ENCODE results near the gene KRTAP12-1. TPM values are rescaled to one million over a fixed set of nuclear protein-coding genes. Genes with fewer than 3 reads are reported as not detected.

Gene KRTAP12-1
- total RNA-seq, 1 experiment from 2014 or later: 0.63 TPM

- TF ChIP-seq TEAD4 (CRISPR knock-in tag; IDR thresholded peaks at IDR 0.05) (no peak), GABPB1 (CRISPR knock-in tag; IDR thresholded peaks at IDR 0.05) (0 out of 2 replicates have a peak, but pooled peaks have one; percentile 34)
- Mint-ChIP-seq H3K9me3 (no peaks in the 10 kb centered on the region), H3K4me1 (peaks cover 91% of the 10 kb centered on the region)
These were observed 18.4 kb upstream of the KRTAP12-1 start for GRCh38 chr21:44700101-44701022.

GRCh38 chr21:44699502-44700001 is 17.6 kb upstream of the KRTAP12-1 start:
- Mint-ChIP-seq H3K36me3 (no peaks in the 10 kb centered on the region), H3K27me3 (ENCODE audit: low read depth) (peaks cover 6% of the 10 kb centered on the region), H3K4me3 (no peak overlapping the region), H3K27ac (peak overlapping the region; percentile 85), H3K9me3 (no peaks in the 10 kb centered on the region), H3K4me1 (peaks cover 90% of the 10 kb centered on the region)
- DNase-seq (ENCODE audit: low spot score) (no peak), ATAC-seq (no peak)
- ChIA-PET POLR2A (no interaction called here), CTCF (interaction anchor here (0.7 to 1.5 kb wide), 6 partner anchors 11 to 195 kb away, joined by 3 to 9 read pairs (median 6); partner anchors contain the start of gene UBE2G2)
- no peak for TF ChIP-seq ZNF138 (CRISPR knock-in tag; conservative IDR thresholded peaks at IDR 0.05)
- TF ChIP-seq FOXJ3 (CRISPR knock-in tag; IDR thresholded peaks at IDR 0.05; ENCODE audit: borderline replicate concordance): no peak
- TF ChIP-seq, protein P1, sequence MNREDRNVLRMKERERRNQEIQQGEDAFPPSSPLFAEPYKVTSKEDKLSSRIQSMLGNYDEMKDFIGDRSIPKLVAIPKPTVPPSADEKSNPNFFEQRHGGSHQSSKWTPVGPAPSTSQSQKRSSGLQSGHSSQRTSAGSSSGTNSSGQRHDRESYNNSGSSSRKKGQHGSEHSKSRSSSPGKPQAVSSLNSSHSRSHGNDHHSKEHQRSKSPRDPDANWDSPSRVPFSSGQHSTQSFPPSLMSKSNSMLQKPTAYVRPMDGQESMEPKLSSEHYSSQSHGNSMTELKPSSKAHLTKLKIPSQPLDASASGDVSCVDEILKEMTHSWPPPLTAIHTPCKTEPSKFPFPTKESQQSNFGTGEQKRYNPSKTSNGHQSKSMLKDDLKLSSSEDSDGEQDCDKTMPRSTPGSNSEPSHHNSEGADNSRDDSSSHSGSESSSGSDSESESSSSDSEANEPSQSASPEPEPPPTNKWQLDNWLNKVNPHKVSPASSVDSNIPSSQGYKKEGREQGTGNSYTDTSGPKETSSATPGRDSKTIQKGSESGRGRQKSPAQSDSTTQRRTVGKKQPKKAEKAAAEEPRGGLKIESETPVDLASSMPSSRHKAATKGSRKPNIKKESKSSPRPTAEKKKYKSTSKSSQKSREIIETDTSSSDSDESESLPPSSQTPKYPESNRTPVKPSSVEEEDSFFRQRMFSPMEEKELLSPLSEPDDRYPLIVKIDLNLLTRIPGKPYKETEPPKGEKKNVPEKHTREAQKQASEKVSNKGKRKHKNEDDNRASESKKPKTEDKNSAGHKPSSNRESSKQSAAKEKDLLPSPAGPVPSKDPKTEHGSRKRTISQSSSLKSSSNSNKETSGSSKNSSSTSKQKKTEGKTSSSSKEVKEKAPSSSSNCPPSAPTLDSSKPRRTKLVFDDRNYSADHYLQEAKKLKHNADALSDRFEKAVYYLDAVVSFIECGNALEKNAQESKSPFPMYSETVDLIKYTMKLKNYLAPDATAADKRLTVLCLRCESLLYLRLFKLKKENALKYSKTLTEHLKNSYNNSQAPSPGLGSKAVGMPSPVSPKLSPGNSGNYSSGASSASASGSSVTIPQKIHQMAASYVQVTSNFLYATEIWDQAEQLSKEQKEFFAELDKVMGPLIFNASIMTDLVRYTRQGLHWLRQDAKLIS (CRISPR knock-in tag; IDR thresholded peaks at IDR 0.05; ENCODE audit: borderline replicate concordance): no peak
- TF ChIP-seq SMAD3 (CRISPR knock-in tag; IDR thresholded peaks at IDR 0.05; ENCODE audit: borderline replicate concordance): no peak
- no peak for TF ChIP-seq ZNF396 (CRISPR knock-in tag; IDR thresholded peaks at IDR 0.05; ENCODE audit: borderline replicate concordance)
- TF ChIP-seq TEAD1 (CRISPR knock-in tag; IDR thresholded peaks at IDR 0.05): no peak
- no peak for TF ChIP-seq GTF2I (CRISPR knock-in tag; conservative IDR thresholded peaks at IDR 0.05)
- TF ChIP-seq, protein P2, sequence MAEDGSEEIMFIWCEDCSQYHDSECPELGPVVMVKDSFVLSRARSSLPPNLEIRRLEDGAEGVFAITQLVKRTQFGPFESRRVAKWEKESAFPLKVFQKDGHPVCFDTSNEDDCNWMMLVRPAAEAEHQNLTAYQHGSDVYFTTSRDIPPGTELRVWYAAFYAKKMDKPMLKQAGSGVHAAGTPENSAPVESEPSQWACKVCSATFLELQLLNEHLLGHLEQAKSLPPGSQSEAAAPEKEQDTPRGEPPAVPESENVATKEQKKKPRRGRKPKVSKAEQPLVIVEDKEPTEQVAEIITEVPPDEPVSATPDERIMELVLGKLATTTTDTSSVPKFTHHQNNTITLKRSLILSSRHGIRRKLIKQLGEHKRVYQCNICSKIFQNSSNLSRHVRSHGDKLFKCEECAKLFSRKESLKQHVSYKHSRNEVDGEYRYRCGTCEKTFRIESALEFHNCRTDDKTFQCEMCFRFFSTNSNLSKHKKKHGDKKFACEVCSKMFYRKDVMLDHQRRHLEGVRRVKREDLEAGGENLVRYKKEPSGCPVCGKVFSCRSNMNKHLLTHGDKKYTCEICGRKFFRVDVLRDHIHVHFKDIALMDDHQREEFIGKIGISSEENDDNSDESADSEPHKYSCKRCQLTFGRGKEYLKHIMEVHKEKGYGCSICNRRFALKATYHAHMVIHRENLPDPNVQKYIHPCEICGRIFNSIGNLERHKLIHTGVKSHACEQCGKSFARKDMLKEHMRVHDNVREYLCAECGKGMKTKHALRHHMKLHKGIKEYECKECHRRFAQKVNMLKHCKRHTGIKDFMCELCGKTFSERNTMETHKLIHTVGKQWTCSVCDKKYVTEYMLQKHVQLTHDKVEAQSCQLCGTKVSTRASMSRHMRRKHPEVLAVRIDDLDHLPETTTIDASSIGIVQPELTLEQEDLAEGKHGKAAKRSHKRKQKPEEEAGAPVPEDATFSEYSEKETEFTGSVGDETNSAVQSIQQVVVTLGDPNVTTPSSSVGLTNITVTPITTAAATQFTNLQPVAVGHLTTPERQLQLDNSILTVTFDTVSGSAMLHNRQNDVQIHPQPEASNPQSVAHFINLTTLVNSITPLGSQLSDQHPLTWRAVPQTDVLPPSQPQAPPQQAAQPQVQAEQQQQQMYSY (CRISPR knock-in tag; IDR thresholded peaks at IDR 0.05): no peak
- TF ChIP-seq, protein P3, sequence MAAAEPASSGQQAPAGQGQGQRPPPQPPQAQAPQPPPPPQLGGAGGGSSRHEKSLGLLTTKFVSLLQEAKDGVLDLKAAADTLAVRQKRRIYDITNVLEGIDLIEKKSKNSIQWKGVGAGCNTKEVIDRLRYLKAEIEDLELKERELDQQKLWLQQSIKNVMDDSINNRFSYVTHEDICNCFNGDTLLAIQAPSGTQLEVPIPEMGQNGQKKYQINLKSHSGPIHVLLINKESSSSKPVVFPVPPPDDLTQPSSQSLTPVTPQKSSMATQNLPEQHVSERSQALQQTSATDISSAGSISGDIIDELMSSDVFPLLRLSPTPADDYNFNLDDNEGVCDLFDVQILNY (CRISPR knock-in tag; IDR thresholded peaks at IDR 0.05): no peak
- TF ChIP-seq NFATC4 (CRISPR knock-in tag; IDR thresholded peaks at IDR 0.05): no peak
- no peak for TF ChIP-seq AR (CRISPR knock-in tag; IDR thresholded peaks at IDR 0.05)
- TF ChIP-seq CDX4 (CRISPR knock-in tag; IDR thresholded peaks at IDR 0.05; ENCODE audit: borderline replicate concordance): no peak
- no peak for TF ChIP-seq TCF7 (CRISPR knock-in tag; IDR thresholded peaks at IDR 0.05; ENCODE audit: low read depth)
- TF ChIP-seq CBFB (CRISPR knock-in tag; IDR thresholded peaks at IDR 0.05; ENCODE audit: low read depth): no peak
- TF ChIP-seq, protein P4, sequence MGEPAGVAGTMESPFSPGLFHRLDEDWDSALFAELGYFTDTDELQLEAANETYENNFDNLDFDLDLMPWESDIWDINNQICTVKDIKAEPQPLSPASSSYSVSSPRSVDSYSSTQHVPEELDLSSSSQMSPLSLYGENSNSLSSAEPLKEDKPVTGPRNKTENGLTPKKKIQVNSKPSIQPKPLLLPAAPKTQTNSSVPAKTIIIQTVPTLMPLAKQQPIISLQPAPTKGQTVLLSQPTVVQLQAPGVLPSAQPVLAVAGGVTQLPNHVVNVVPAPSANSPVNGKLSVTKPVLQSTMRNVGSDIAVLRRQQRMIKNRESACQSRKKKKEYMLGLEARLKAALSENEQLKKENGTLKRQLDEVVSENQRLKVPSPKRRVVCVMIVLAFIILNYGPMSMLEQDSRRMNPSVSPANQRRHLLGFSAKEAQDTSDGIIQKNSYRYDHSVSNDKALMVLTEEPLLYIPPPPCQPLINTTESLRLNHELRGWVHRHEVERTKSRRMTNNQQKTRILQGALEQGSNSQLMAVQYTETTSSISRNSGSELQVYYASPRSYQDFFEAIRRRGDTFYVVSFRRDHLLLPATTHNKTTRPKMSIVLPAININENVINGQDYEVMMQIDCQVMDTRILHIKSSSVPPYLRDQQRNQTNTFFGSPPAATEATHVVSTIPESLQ (CRISPR knock-in tag; IDR thresholded peaks at IDR 0.05): no peak
- no peak for TF ChIP-seq MAX (CRISPR knock-in tag; IDR thresholded peaks at IDR 0.05)

More at GRCh38 chr21:44700101-44701022, 18.4 kb upstream of the KRTAP12-1 start:
- ChIA-PET POLR2A (no interaction called here), CTCF (interaction anchor here (1.2 to 2.6 kb wide), 6 partner anchors 10 to 194 kb away, joined by 3 to 10 read pairs (median 8); partner anchors contain the start of gene UBE2G2)
- ATAC-seq (no peak), DNase-seq (ENCODE audit: low spot score) (no peak)
- H3K27me3 Mint-ChIP-seq (ENCODE audit: low read depth): peaks cover 6% of the 10 kb centered on the region
- no peak overlapping the region for H3K4me3 Mint-ChIP-seq
- peak overlapping the region; percentile 85; the same call in 1 of the 2 replicates for H3K27ac Mint-ChIP-seq
- H3K36me3 Mint-ChIP-seq: no peaks in the 10 kb centered on the region
